ENCODE measurements around the gene BRD4. TPM values are rescaled to one million over a fixed set of nuclear protein-coding genes. Genes with fewer than 3 reads are reported as not detected.

Gene BRD4
- total RNA-seq = 14.7 and 18.9 TPM in 2 replicates

DNA sequence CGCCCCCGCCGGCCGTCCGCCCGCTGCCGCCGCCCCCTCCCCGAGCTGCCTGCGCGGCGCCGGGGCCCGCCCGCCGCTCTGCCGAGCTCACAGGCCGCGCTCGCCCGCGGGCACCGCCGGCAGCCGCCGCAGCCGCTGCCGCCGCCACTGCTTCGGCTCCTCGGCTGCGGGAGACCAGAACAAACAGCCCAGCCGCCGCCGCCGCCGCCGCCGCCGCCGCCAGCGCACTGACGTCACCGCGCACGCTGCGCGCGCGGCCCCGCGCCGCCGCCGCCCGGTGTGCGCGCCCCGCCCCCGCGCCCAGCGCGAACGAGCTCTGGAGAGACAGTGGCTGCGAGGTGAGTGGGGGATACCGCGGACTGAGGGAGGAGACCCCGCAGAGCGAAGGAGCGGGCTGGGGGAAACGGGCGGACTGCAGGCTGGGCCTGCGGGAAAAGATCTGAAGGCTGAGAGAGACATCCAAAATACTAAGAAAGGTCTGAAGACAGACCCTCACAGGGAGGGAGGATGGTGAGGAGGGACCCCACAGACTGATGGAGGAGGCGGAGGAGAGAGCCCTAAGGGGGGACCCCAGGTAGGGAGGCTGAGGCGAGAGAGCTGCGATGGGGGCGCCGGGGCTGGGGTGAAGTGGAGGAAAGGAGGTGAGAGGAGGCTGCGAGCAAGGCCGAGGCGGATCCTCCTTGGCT, at the start of gene BRD4:
Gene BRD4, minus strand, starts transcription at position 229 of the 686 bp plus-strand sequence. CDS start 59,440 bp downstream, outside the sequence.

DNA sequence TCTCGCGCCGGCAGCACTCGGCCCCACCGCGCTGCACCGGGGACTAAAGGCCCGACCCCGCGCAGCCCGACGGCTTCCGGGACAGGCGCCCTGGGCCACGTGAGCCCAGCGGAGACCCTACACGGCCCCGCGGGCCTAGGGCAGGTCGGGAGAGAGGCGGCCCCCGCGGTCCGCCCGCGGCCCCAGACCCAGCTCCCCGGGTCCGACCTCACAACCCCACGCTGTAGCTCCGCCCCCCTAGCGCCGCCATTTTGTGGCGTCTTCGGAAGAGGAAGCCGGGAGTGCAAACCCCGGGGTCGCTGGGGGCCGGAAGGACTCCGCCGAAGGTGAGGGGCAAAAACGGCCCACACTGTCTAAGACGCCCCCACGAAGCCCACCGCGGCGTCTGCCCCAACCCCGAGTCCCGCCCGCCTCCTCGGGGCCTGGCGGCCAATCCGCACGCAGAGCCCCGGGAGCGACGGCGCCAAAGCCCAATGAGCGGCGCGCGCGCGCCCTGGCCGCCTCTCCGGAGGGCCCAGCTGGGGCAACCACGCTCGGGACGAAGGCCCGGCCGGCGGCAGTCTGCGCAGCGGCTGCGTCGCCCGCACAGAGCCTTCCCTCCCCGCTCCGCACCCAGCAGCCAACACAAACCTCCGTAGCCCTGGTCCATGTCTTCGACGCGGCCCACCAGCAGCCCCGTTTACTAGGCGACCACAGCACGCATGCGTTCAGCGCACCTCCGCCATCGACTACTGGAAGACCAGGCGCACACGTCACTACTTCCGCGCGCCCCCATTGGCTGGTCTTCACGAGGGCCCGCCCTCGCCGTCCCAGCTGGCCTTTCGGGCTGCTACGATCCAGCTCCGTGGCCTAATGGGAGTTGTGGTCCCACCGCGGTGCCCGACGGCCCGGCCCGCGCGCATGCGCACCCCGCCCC, 47.0 kb upstream of the BRD4 start, which contains the start of gene AKAP8:
Gene AKAP8, minus strand, starts transcription at position 705 of the 916 bp plus-strand sequence. Its CDS starts 56 bp downstream, at position 649.

GRCh38 chr19:15200553-15201364, 131.6 kb downstream of the BRD4 start, which contains the start of gene NOTCH3:
Gene NOTCH3 (minus strand): TSS chr19:15200995. CDS start chr19:15200905, 90 bp downstream.

Other genes starting within 250 kb of the BRD4 start
- 28.1 and 33.4 TPM in 2 replicates for gene SYDE1, start 225.1 kb downstream of the BRD4 start, total RNA-seq
- 0.34 and 0.40 TPM in 2 replicates for gene NOTCH3, start 131.5 kb downstream of the BRD4 start, total RNA-seq
- gene EPHX3, start 100.1 kb downstream of the BRD4 start, total RNA-seq = 0.07 TPM in 1 of 2 replicates, not detected in the other
- 22.7 and 27.5 TPM in 2 replicates for gene AKAP8, start 47.2 kb upstream of the BRD4 start, total RNA-seq
- 44.0 and 44.4 TPM in 2 replicates for gene AKAP8L, start 86.4 kb upstream of the BRD4 start, total RNA-seq
- gene WIZ, start 117.4 kb upstream of the BRD4 start, total RNA-seq = 29.8 and 32.8 TPM in 2 replicates
- 18.7 and 18.9 TPM in 2 replicates for gene RASAL3, start 132.0 kb upstream of the BRD4 start, total RNA-seq
- not detected in 2 replicates for gene PGLYRP2, start 147.0 kb upstream of the BRD4 start, total RNA-seq
- gene CYP4F22, start 176.0 kb upstream of the BRD4 start, total RNA-seq = not detected in 2 replicates